ENCODE results near the gene SLC25A13. TPM values are rescaled to one million over a fixed set of nuclear protein-coding genes. Genes with fewer than 3 reads are reported as not detected.

The SLC25A13 gene
- total and polyA plus RNA-seq, 9 of the 15 experiments (the other 6 are each of a cell fraction or from before 2014, with no cell fraction given), result 21.4 to 80.2 (median 58.7) TPM

GRCh38 chr7:96321658-96322372 is at the start of gene SLC25A13 (continued):
- TF ChIP-seq, protein P1, sequence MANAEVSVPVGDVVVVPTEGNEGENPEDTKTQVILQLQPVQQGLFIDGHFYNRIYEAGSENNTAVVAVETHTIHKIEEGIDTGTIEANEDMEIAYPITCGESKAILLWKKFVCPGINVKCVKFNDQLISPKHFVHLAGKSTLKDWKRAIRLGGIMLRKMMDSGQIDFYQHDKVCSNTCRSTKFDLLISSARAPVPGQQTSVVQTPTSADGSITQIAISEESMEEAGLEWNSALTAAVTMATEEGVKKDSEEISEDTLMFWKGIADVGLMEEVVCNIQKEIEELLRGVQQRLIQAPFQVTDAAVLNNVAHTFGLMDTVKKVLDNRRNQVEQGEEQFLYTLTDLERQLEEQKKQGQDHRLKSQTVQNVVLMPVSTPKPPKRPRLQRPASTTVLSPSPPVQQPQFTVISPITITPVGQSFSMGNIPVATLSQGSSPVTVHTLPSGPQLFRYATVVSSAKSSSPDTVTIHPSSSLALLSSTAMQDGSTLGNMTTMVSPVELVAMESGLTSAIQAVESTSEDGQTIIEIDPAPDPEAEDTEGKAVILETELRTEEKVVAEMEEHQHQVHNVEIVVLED (CRISPR knock-in tag; IDR thresholded peaks at IDR 0.05), result peak; percentile 83
- TF ChIP-seq POLR2G (IDR thresholded peaks at IDR 0.05; ENCODE audit: low read depth, low read length) (peak; percentile 96), ARID3B (CRISPR knock-in tag; IDR thresholded peaks at IDR 0.05; ENCODE audit: borderline replicate concordance) (peak; percentile 47; the same call in 1 of the 2 replicates), MBD2 (IDR thresholded peaks at IDR 0.05; ENCODE audit: borderline replicate concordance, low read depth) (no peak; the same call in 1 of the 2 replicates), POU5F1 (IDR thresholded peaks at IDR 0.05; ENCODE audit: borderline replicate concordance, low read depth, low read length, partially characterized antibody) (no peak), NRF1 (conservative IDR thresholded peaks at IDR 0.05 in 1 of 2, IDR thresholded peaks at IDR 0.05 in 1 of 2) (peak; percentile 84 to 87), HDAC8 (tag; IDR thresholded peaks at IDR 0.05) (no peak; the same call in 1 of the 2 replicates), ZSCAN32 (CRISPR knock-in tag; IDR thresholded peaks at IDR 0.05) (no peak), PRMT5 (CRISPR knock-in tag; IDR thresholded peaks at IDR 0.05) (peak; percentile 89), KLF6 (CRISPR knock-in tag; IDR thresholded peaks at IDR 0.05; ENCODE audit: borderline replicate concordance) (no peak), BCL6 (CRISPR knock-in tag; IDR thresholded peaks at IDR 0.05) (no peak), RFX5 (IDR thresholded peaks at IDR 0.05; ENCODE audit: low read depth, low read length) (no peak), RBM25 (IDR thresholded peaks at IDR 0.05; ENCODE audit: low read depth, low read length, severe bottlenecking) (peak; percentile 96), CAMTA2 (CRISPR knock-in tag; conservative IDR thresholded peaks at IDR 0.05) (no peak), PCBP1 (IDR thresholded peaks at IDR 0.05; ENCODE audit: low read depth, low read length, poor library complexity, severe bottlenecking) (peak; percentile 57), EWSR1 (IDR thresholded peaks at IDR 0.05; ENCODE audit: borderline replicate concordance, low read depth, partially characterized antibody) (no peak), CBX1 (IDR thresholded peaks at IDR 0.05; ENCODE audit: low read depth) (peak; percentile 86; the same call in 1 of the 2 replicates), YY1 (IDR thresholded peaks at IDR 0.05; ENCODE audit: borderline replicate concordance in 1 of 3, control insufficient read depth in 1 of 3, extremely low read depth in 1 of 3, insufficient read depth in 3 of 3, insufficient read length in 1 of 3, insufficient replicate concordance in 2 of 3, low read depth in 1 of 3, low read length in 2 of 3) (peak in 2 of 3 experiments; percentile 76 to 86), NUFIP1 (IDR thresholded peaks at IDR 0.05; ENCODE audit: partially characterized antibody) (no peak), NONO (IDR thresholded peaks at IDR 0.05; ENCODE audit: low read depth in 2 of 2, low read length in 1 of 2) (peak; percentile 63 to 91), HCFC1 (IDR thresholded peaks at IDR 0.05; ENCODE audit: low read depth, low read length) (peak; percentile 13; the same call in 1 of the 2 replicates), THRB (CRISPR knock-in tag; conservative IDR thresholded peaks at IDR 0.05) (no peak), ZNF561 (CRISPR knock-in tag; conservative IDR thresholded peaks at IDR 0.05) (no peak)

Measured in K562 (cell line).